UCSD-AML1 (cell line): ENCODE results near the gene AK2.
"Not testable (repeated sequence)": the region's sequence is repeated elsewhere in the genome, so short reads cannot be mapped to it uniquely, and the experiment has no call there.

Experiments
- DNase-seq: peaks from one replicate; lab custom pipeline; 2025; ENCODE audit not compliant: unreplicated experiment; lab: John Stamatoyannopoulos, UW

AK2 gene

DNA sequence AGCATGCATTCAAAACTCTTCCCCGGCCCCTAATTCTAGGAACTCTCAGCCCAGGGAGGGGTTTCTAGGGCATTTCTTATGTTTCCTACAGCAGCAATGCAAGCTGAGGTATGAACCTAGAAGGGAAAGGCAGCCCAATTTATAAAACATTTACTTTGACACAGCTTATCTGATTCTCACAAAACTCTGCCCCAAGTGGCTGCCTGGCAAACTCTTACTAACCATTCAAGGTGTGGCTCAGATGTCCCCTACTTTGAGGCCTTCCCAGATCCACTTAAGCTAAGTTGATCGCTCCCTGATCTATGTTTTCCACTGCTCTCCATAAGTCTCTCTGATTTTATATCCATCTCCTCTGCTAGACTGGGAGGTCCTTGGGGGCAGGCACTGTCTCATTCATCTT is 35.4 kb downstream of the AK2 start:
- DNase-seq = no peak

GRCh38 chr1:33000427-33001026 is 36.2 kb downstream of the AK2 start:
- no peak for DNase-seq

- no peak for DNase-seq
These were observed 37.7 kb downstream of the AK2 start for GRCh38 chr1:32998997-32999396.

DNA sequence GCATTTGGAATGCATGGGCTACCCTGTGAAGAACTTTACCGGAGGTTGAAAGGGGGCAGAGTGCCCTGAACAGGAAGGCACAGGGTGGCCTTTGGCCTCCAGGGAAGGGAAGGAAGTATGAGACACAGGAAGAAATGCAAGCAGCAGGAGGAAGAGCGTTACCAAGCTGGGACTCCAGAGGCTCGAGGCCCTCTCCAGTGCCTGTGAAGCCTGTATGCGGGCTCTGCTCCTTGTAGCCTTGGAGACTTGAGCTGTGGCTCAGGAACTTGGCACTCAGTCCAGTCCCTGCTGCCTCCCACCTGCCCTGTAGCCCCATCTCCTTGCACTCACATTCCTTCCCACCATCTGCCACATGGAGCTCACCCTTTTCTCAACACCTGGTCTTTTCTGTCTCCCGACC is 38.6 kb downstream of the AK2 start:
- peak; percentile 67 for DNase-seq

- no peak for DNase-seq
These were observed 39.2 kb downstream of the AK2 start for GRCh38 chr1:32997381-32997891.

DNA sequence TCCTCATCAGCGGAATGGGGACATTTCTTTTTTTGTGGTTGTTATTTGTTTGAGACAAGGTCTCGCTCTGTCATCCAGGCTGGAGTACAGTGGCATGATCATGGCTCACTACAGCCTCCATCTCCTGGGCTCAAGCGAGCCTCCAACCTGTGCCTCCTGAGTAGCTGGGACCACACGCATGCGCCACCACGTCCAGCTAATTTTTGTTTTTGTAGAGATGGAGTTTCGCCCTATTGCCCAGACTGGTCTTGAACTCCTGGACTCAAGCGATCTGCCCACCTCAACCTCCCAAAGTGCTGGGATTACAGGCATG is 43.4 kb downstream of the AK2 start:
- DNase-seq = not testable (repeated sequence)

GRCh38 chr1:32992489-32993323 is 44.0 kb downstream of the AK2 start:
- peak; percentile 93 for DNase-seq

- DNase-seq = no peak
These were observed 44.7 kb downstream of the AK2 start for GRCh38 chr1:32991819-32992488.

- DNase-seq = no peak
These were observed 45.3 kb downstream of the AK2 start for GRCh38 chr1:32991386-32991785.

- DNase-seq = no peak
These were observed 45.8 kb downstream of the AK2 start for GRCh38 chr1:32990887-32991286.

GRCh38 chr1:32989160-32990050 is 47.3 kb downstream of the AK2 start:
- peak; percentile 67 for DNase-seq

DNA sequence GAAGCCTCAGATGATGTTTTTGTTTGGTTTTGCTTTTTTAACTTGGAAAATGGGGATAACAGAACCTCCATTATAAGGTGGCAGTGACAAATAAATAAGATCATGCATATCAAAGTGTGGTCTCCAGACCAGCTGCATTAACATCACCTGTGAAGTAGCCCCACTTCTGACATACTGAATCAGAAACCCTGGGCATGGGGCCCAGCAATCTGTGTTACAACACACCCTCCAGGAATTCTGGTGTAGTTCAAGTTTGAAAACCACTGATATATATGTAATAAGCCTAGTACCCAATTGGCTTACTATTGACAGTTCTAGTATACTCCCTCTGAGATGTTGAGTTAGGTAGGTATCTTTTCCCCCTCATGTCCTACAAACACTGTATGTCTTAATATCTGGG is 48.0 kb downstream of the AK2 start:
- DNase-seq = no peak

DNA sequence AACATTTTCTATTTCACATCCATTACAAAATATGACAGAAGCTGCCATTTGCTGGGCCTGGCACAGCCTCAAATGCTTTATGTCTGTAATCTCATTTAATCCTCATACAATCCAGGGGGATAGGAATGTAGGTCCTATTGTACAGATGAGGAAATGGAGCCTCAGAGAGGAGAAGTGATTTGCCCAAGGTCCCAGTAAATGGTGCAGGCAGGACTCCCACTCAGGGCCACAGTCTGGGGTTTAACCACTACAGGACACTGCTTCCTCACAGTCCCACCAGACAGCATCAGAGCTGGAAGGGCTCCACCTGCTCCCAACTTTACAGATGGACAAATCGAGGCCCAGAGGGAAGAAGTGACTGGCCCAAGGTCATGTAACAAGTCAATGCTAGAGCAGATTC is 51.5 kb downstream of the AK2 start:
- DNase-seq = no peak

DNA sequence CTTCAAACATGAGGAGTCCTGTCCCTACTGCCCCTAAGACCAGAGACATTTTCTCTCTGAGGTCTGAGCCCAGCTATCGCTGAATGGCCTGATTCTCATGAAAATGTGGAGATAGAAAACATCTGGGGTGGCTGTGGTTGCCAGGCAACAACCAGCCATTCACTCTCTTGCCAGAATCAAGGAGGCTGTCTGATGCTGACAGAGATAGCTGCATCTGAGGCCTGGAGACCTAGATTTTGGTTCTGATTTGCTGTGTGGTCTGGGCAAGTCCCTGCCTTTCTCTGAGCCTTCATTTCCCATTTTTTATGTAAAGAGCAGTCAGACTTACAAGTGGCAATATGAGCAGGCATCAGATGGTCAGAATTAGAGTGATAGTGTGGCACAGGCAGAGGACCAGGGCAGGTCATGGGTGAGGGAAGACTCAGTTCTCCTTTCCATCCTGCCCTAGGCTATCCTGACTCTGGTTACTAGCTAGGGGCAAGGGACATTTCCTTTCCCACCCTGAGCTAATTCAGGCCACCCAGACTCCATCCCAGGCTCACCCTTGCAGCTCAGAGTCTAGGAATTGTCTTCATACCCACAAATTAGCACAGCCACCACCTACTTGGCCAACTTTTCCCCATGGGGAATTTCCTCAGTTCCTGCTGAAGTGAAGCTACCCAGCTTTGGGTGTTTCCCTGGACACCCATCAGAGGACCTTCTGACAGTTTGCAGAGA is 52.1 kb downstream of the AK2 start:
- no peak for DNase-seq

GRCh38 chr1:32984090-32984454 is 52.6 kb downstream of the AK2 start:
- no peak for DNase-seq

GRCh38 chr1:32983020-32983419 is 53.7 kb downstream of the AK2 start:
- no peak for DNase-seq

DNA sequence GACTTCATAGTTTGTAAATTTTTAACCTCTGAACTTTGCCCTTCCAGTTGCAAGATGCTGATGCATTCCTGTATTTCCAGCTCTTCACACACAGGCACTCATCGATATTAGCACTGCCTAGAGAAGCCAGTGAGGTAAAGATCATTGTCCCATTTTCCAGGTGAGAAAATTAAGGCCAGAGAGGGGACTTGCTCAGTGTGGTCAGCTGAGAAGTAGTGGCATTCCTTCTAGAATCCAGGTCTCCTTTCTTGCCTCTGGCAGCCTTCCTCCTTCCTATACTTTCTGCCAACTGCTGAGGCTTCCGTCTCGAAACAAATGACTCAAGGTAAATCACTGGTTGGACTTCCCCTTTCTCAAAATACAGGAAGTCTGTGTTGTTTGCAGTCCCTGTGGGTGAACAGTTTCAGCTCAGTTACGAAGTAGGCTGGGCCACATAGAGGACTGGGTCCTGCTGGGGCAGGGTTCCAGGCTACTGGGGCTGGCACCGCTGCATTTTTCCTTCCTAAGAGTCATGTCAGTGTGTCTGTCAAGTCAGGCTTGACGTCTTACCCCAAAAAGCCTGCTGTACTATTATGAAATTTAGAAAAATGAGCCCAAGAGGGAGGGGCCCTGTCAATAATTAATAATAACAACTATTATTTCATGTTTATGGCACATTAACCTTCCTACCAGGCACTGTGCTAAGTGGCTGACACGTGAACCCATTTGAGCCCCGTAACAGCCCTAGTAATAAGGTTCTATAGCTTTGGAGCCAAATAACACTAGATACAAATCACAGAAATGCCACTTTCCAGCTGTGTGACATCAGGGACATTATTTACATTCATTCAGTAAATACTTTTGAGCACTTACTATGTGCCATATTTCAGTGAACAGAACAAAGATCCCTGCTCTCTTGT is 55.4 kb downstream of the AK2 start:
- peak; percentile 72 for DNase-seq

DNA sequence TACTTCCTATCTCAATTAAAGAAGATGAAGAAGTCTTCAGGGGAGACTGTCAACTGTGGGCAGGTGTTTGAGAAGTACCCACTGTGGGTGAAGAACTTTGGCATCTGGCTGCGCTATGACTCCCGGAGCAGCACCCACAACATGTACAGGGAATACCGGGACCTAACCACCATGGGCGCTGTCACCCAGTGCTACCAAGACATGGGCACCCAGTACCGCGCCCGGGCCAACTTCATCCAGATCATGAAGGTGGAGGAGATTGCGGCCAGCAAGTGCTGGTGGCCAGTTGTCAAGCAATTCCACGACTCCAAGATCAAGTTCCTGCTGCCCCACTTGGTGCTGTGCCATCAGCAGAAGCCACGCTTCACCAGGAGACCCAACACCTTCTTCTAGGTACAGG is 56.6 kb downstream of the AK2 start:
- no peak for DNase-seq

- DNase-seq = no peak
These were observed 57.8 kb downstream of the AK2 start for GRCh38 chr1:32978854-32979253.
